ENCODE data around the gene EXOSC5. TPM values are rescaled to one million over a fixed set of nuclear protein-coding genes. Genes with fewer than 3 reads are reported as not detected.
"Not testable (repeated sequence)": the region's sequence is repeated elsewhere in the genome, so short reads cannot be mapped to it uniquely, and the experiment has no call there.

The EXOSC5 gene
- total RNA-seq, 1 donor from 2014 or later: 15.2 TPM

- TF ChIP-seq POLR2A (IDR thresholded peaks at IDR 0.05): no peak
- TF ChIP-seq, protein P1, sequence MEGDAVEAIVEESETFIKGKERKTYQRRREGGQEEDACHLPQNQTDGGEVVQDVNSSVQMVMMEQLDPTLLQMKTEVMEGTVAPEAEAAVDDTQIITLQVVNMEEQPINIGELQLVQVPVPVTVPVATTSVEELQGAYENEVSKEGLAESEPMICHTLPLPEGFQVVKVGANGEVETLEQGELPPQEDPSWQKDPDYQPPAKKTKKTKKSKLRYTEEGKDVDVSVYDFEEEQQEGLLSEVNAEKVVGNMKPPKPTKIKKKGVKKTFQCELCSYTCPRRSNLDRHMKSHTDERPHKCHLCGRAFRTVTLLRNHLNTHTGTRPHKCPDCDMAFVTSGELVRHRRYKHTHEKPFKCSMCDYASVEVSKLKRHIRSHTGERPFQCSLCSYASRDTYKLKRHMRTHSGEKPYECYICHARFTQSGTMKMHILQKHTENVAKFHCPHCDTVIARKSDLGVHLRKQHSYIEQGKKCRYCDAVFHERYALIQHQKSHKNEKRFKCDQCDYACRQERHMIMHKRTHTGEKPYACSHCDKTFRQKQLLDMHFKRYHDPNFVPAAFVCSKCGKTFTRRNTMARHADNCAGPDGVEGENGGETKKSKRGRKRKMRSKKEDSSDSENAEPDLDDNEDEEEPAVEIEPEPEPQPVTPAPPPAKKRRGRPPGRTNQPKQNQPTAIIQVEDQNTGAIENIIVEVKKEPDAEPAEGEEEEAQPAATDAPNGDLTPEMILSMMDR (IDR thresholded peaks at IDR 0.05): no peak
- no peak for TF ChIP-seq POLR2AphosphoS5 (IDR thresholded peaks at IDR 0.05; ENCODE audit: insufficient read depth in 1 of 2, low read depth in 1 of 2)
- intact Hi-C loops (cut with DNase I): no loop called here
- Histone ChIP-seq H3K4me1 (peaks cover 20% of the 10 kb centered on the region), H3K9me3 (no peaks in the 10 kb centered on the region), H3K27me3 (no peaks in the 10 kb centered on the region), H3K36me3 (peaks cover 0 to 21% of the 10 kb centered on the region in 2 donors), H3K27ac (no peak overlapping the region), H3K4me3 (no peak overlapping the region)
- DNase-seq (ENCODE audit: extremely low spot score in 2 of 2): no peak
These were observed 38.9 kb upstream of the EXOSC5 start for GRCh38 chr19:41435936-41436673.

DNA sequence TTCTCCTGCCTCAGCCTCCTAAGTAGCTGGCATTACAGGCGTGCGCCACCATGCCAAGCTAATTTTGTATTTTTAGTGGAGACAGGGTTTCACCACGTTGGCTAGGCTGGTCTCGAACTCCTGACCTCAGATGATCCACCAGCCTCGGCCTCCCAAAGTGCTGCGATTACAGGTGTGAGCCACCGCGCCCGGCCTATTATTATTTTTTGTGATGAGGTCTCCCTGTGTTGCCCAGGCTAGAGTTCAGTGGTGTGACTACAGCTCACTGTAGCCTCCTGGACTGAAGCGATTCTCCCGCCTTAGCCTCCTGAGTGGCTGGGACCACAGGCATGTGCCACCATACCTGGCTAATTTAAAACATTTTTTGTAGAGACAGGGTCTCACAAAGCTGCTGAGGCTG lies 38.2 kb upstream of the EXOSC5 start:
- H3K27ac ChIP-seq; DNase-seq (ENCODE audit: extremely low spot score in 2 of 2); intact Hi-C loops (cut with DNase I); H3K27me3 ChIP-seq; H3K9me3 ChIP-seq; H3K4me3 ChIP-seq: not testable (repeated sequence)
- H3K36me3 ChIP-seq: peaks cover 0 to 21% of the 10 kb centered on the region in 2 donors
- H3K4me1 ChIP-seq: peaks cover 20% of the 10 kb centered on the region

- no peak for DNase-seq (ENCODE audit: extremely low spot score in 2 of 2)
- no peak overlapping the region for H3K4me3 ChIP-seq
- peaks cover 14% of the 10 kb centered on the region for H3K4me1 ChIP-seq
- H3K27me3 ChIP-seq: no peaks in the 10 kb centered on the region
- no peak overlapping the region for H3K27ac ChIP-seq
- TF ChIP-seq, protein P1 (IDR thresholded peaks at IDR 0.05): no peak
- no peak for TF ChIP-seq POLR2A (IDR thresholded peaks at IDR 0.05)
- no peak for TF ChIP-seq POLR2AphosphoS5 (IDR thresholded peaks at IDR 0.05; ENCODE audit: insufficient read depth in 1 of 2, low read depth in 1 of 2)
- intact Hi-C loops (cut with DNase I): no loop called here
- peaks cover 0 to 21% of the 10 kb centered on the region in 2 donors for H3K36me3 ChIP-seq
- H3K9me3 ChIP-seq: no peaks in the 10 kb centered on the region
These were observed 37.3 kb upstream of the EXOSC5 start for GRCh38 chr19:41434450-41434849.

DNA sequence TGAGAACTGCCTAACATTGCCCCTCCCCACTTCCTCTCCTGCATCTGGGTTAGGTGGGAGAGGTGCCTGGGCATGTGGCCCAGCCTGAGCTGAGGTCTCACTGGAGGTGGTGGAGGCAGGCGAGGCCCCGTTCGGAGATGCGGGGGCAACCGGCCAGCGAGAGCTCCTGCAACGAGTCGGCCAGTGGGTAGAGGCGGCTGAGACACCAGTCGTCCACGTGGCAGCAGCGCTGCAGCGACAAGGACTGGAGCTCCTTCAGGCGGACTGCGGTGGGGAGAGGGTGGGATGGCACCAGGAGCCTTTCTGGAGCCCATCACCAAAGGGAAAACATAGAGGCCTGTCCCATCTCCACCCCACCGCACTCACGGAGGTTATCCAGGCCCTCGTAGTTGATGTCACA lies 36.0 kb upstream of the EXOSC5 start:
- no peak for DNase-seq (ENCODE audit: extremely low spot score in 2 of 2)
- Histone ChIP-seq H3K27ac (no peak overlapping the region), H3K4me3 (no peak overlapping the region), H3K9me3 (no peaks in the 10 kb centered on the region), H3K27me3 (no peaks in the 10 kb centered on the region), H3K36me3 (peaks cover 0 to 21% of the 10 kb centered on the region in 2 donors), H3K4me1 (peaks cover 12% of the 10 kb centered on the region)
- TF ChIP-seq POLR2A (IDR thresholded peaks at IDR 0.05) (no peak), POLR2AphosphoS5 (IDR thresholded peaks at IDR 0.05; ENCODE audit: insufficient read depth in 1 of 2, low read depth in 1 of 2) (no peak)
- TF ChIP-seq, protein P1 (IDR thresholded peaks at IDR 0.05): no peak
- intact Hi-C loops (cut with DNase I): no loop called here

GRCh38 chr19:41431426-41432386 lies 34.5 kb upstream of the EXOSC5 start:
- TF ChIP-seq, protein P1 (IDR thresholded peaks at IDR 0.05): peak in 1 of 3 experiments; percentile 10
- TF ChIP-seq POLR2AphosphoS5 (IDR thresholded peaks at IDR 0.05; ENCODE audit: insufficient read depth in 1 of 2, low read depth in 1 of 2): no peak
- no peak for TF ChIP-seq POLR2A (IDR thresholded peaks at IDR 0.05)
- H3K36me3 ChIP-seq: peaks cover 0 to 21% of the 10 kb centered on the region in 2 donors
- H3K9me3 ChIP-seq: no peaks in the 10 kb centered on the region
- intact Hi-C loops (cut with DNase I): no loop called here
- H3K4me1 ChIP-seq: peaks cover 22% of the 10 kb centered on the region
- H3K27ac ChIP-seq: no peak overlapping the region
- no peaks in the 10 kb centered on the region for H3K27me3 ChIP-seq
- no peak overlapping the region for H3K4me3 ChIP-seq
- DNase-seq (ENCODE audit: extremely low spot score in 2 of 2): no peak
